Kasumi-1 (cell line): ENCODE data around the gene ANTKMT.
A peak's percentile ranks its signal among the peaks of the same experiment; 100 is the strongest.
"Not testable (repeated sequence)": the region's sequence is repeated elsewhere in the genome, so short reads cannot be mapped to it uniquely, and the experiment has no call there.

ENCODE experiments used
- DNase-seq, 2 experiments: peaks; one replicate each; lab custom pipeline; 2025; lab: John Stamatoyannopoulos, UW

Gene ANTKMT

GRCh38 chr16:681746-682427 is 39.1 kb upstream of the ANTKMT start:
- no peak for DNase-seq

- no peak for DNase-seq
Observed at GRCh38 chr16:682493-683395, 38.2 kb upstream of the ANTKMT start.

GRCh38 chr16:683396-684070 is 37.4 kb upstream of the ANTKMT start:
- DNase-seq, result no peak

GRCh38 chr16:684071-684794 is 36.7 kb upstream of the ANTKMT start, which contains the start of gene JMJD8:
JMJD8 (minus strand) TSS chr16:684334; CDS start chr16:684319, 15 bp downstream.
- peak; percentile 64 to 65 for DNase-seq

GRCh38 chr16:684961-685696 is 35.8 kb upstream of the ANTKMT start:
- DNase-seq, result no peak

- no peak for DNase-seq
Observed at GRCh38 chr16:685967-686366, 35.0 kb upstream of the ANTKMT start.

GRCh38 chr16:686459-687260 is 34.3 kb upstream of the ANTKMT start:
- DNase-seq, result no peak

GRCh38 chr16:687499-687898 is 33.4 kb upstream of the ANTKMT start:
- no peak for DNase-seq

GRCh38 chr16:689175-689897 is 31.6 kb upstream of the ANTKMT start:
- no peak for DNase-seq

GRCh38 chr16:691242-691641 is 29.7 kb upstream of the ANTKMT start:
- DNase-seq, result not testable (repeated sequence)

- no peak for DNase-seq
Observed at GRCh38 chr16:692356-693108, 28.4 kb upstream of the ANTKMT start.

GRCh38 chr16:693364-693763 is 27.6 kb upstream of the ANTKMT start:
- DNase-seq, result no peak

GRCh38 chr16:693766-694165 is 27.2 kb upstream of the ANTKMT start:
- DNase-seq, result no peak

GRCh38 chr16:694187-694862 is 26.6 kb upstream of the ANTKMT start:
- DNase-seq, result no peak

- no peak for DNase-seq
Observed at GRCh38 chr16:694863-695354, 26.0 kb upstream of the ANTKMT start.

GRCh38 chr16:695355-696089 is 25.4 kb upstream of the ANTKMT start:
- DNase-seq, result no peak

- no peak for DNase-seq
Observed at GRCh38 chr16:698911-699671, 21.9 kb upstream of the ANTKMT start.
